Spleen (tissue), 7 donors: ENCODE results near the gene PTPRN2.

Experiments used
- CTCF ChIP-seq, 11 experiments: fragments of 200-600 bp in 7 of 11; fragments of 450-650 bp in 4 of 11; sonication (generic) in 4 of 11; IDR thresholded peaks in 8 of 11; conservative IDR thresholded peaks in 3 of 11; 1 replicate in 7 of 11; 2 replicates in 4 of 11; pipeline versions ENCODE4 v1.4.0 to v1.8.0; 2016 to 2021; ENCODE audit warnings: antibody characterized with exemption in 11 of 11, inconsistent platforms in 4 of 11, mild to moderate bottlenecking in 1 of 11
- POLR2A ChIP-seq, 3 donors: fragments of 450-650 bp; IDR thresholded peaks; one replicate each; pipeline ENCODE4 v1.5.1; 2017; ENCODE audit warnings: antibody characterized with exemption in 3 of 3, mild to moderate bottlenecking in 1 of 3
- donor health status: DM: no; HTN: no; CAD: no; lungs with moderate emphysema.
- donor health status: DM: no; HTN: no; CAD: no.
- donor health status: DM: no; HTN: no; CAD: no.

DNA sequence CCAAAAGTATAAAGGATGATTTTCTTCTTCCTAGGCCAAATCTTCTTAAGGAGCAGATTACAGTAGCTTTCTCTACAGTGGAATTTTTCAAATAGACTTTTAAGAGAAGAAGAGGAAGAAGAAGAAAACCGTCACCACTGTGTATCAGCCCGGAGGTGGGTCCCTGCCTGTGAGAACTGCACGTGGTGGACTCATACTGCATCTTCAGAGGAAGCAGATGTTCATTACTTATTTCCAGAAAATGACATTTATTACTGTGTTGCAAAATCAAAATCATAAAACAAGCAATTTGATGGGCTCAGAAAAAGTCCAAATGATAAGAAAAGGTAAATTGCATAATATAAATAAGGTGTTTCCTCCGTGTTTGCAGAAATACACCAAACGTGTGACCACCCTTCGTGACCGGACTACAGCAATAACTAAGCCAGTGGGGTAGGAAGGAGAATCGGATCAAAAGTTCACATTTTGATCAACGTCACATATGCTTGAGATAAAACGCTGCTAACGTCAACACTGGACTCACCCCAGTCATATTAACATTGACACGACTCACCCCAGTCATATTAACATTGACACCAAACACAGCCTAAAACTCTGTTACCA is 179.2 kb downstream of the PTPRN2 start:
- TF ChIP-seq POLR2A (IDR thresholded peaks at IDR 0.05) (no peak), CTCF (IDR thresholded peaks at IDR 0.05 in 8 of 11, conservative IDR thresholded peaks at IDR 0.05 in 3 of 11) (no peak)
